ENCODE data around the gene NIPAL4. TPM values are rescaled to one million over a fixed set of nuclear protein-coding genes. Genes with fewer than 3 reads are reported as not detected.

NIPAL4 gene
- 0.14 TPM in 1 of 2 replicates, not detected in the other for total RNA-seq

DNA sequence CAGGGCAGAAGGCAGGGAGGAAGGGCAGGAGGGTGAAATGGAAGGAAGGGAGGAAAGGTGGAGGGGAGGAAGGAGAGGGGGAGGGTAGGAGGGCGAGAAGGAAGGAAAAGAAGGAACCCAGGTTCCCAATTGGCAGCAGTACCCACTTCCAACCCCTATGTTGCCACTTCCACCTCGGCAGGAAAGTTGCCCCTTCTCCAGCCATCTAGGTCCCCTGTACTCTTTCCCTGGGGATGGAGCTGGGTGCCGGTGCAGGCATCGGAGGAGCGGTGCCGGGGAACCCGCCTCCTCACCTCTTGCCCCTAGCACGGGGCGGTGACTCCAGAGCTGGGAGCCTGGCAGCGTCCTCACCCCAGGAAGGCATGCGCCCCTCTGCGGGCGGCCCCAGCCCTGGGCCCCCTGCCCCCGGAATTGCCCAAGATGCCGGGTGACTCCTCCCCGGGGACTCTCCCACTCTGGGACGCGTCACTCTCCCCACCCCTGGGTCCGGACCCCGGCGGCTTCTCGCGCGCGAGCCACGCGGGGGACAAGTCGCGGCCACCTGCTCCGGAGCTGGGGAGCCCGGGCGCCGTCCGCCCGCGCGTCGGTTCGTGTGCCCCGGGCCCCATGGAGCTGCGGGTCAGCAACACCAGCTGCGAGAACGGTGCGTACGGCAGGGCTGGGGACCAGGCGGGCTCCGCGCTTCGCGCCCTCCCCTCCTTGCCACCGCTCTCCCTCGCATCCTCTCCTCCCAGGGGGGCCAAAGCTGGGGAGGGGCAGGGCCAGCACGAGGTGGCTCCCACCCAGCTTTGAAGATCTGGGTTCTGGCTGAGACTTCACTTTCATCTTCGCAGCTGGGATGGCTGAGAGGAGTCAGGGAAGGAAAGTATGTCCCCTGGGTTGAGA lies at the start of gene NIPAL4:
Gene NIPAL4, plus strand, starts transcription at position 499 of the 885 bp plus-strand sequence. Its CDS starts 108 bp downstream, at position 607.

Other genes starting within 250 kb of the NIPAL4 start
- 18.7 and 40.6 TPM in 2 replicates for gene CYFIP2, start 194.1 kb upstream of the NIPAL4 start, total RNA-seq
- 150 and 579 TPM in 2 replicates for gene ADAM19, start 115.6 kb downstream of the NIPAL4 start, total RNA-seq
- gene SOX30, start 192.2 kb downstream of the NIPAL4 start, total RNA-seq: 0.18 TPM in 1 of 2 replicates, not detected in the other
- gene C5orf52, start 211.3 kb downstream of the NIPAL4 start, total RNA-seq: not detected in 2 replicates